Ovary (tissue), 3 donors: Measurements from ENCODE around the gene RALBP1.

Experiments used
- CTCF ChIP-seq, 3 donors: fragments of 450-650 bp in 2 of 3; fragments of 200-600 bp in 1 of 3; IDR thresholded peaks; one replicate each; pipeline versions ENCODE4 v1.5.1 to v1.8.0; 2016 to 2022; ENCODE audit warnings: antibody characterized with exemption in 3 of 3, mild to moderate bottlenecking in 1 of 3
- POLR2A ChIP-seq: fragments of 450-650 bp; IDR thresholded peaks from one replicate; pipeline ENCODE4 v1.6.1; 2017; ENCODE audit warnings: antibody characterized with exemption, mild to moderate bottlenecking, moderate library complexity
- donor health status: DM: no; HTN: no; CAD: no.

GRCh38 chr18:9561759-9562158, 86.4 kb downstream of the RALBP1 start:
- no peak for TF ChIP-seq CTCF (IDR thresholded peaks at IDR 0.05)
- TF ChIP-seq POLR2A: no peak
